Measurements from ENCODE around the gene TMEM235. TPM values are rescaled to one million over a fixed set of nuclear protein-coding genes. Genes with fewer than 3 reads are reported as not detected.

TMEM235 gene
- total and polyA plus RNA-seq, 4 donors, result 1.2 to 2.3 (median 1.9) TPM

- Histone ChIP-seq H3K36me3 (ENCODE audit: control insufficient read depth, insufficient read depth, low read length) (no peaks in the 10 kb centered on the region), H3K4me1 (ENCODE audit: control insufficient read depth, insufficient read depth, low read length) (no peaks in the 10 kb centered on the region), H3K4me3 (ENCODE audit: low read depth, low read length) (no peak overlapping the region), H3K27me3 (ENCODE audit: control insufficient read depth, insufficient read depth, low read length) (no peaks in the 10 kb centered on the region), H3K27ac (ENCODE audit: low read depth, low read length) (no peak overlapping the region), H3K9me3 (ENCODE audit: control insufficient read depth, insufficient read depth, low read length) (no peaks in the 10 kb centered on the region)
- no peak for DNase-seq (ENCODE audit: low read depth in 4 of 6, low spot score in 6 of 6)
- 59% methylated on average over 7 of the region's 11 CpGs for WGBS (ENCODE audit: insufficient coverage)
Observed at GRCh38 chr17:78278139-78278741, 46.8 kb downstream of the TMEM235 start.

GRCh38 chr17:78279360-78279990, 48.0 kb downstream of the TMEM235 start:
- WGBS (ENCODE audit: insufficient coverage), result no CpG with 5 or more reads among the region's 5 CpGs
- no peak overlapping the region for H3K27ac ChIP-seq (ENCODE audit: low read depth, low read length)
- no peak for DNase-seq (ENCODE audit: low read depth in 4 of 6, low spot score in 6 of 6)

GRCh38 chr17:78281249-78281845, 49.9 kb downstream of the TMEM235 start:
- 67% methylated on average over 12 of the region's 17 CpGs for WGBS (ENCODE audit: insufficient coverage)
- H3K9me3 ChIP-seq (ENCODE audit: control insufficient read depth, insufficient read depth, low read length), result no peaks in the 10 kb centered on the region
- H3K4me3 ChIP-seq (ENCODE audit: low read depth, low read length), result no peak overlapping the region
- DNase-seq (ENCODE audit: low read depth in 4 of 6, low spot score in 6 of 6), result no peak
- H3K4me1 ChIP-seq (ENCODE audit: control insufficient read depth, insufficient read depth, low read length), result no peaks in the 10 kb centered on the region
- H3K27ac ChIP-seq (ENCODE audit: low read depth, low read length), result no peak overlapping the region
- no peaks in the 10 kb centered on the region for H3K27me3 ChIP-seq (ENCODE audit: control insufficient read depth, insufficient read depth, low read length)
- no peaks in the 10 kb centered on the region for H3K36me3 ChIP-seq (ENCODE audit: control insufficient read depth, insufficient read depth, low read length)

More at GRCh38 chr17:78279360-78279990, 48.0 kb downstream of the TMEM235 start:
- Histone ChIP-seq H3K4me1 (ENCODE audit: control insufficient read depth, insufficient read depth, low read length) (no peaks in the 10 kb centered on the region), H3K9me3 (ENCODE audit: control insufficient read depth, insufficient read depth, low read length) (no peaks in the 10 kb centered on the region), H3K36me3 (ENCODE audit: control insufficient read depth, insufficient read depth, low read length) (no peaks in the 10 kb centered on the region), H3K4me3 (ENCODE audit: low read depth, low read length) (no peak overlapping the region), H3K27me3 (ENCODE audit: control insufficient read depth, insufficient read depth, low read length) (no peaks in the 10 kb centered on the region)

GRCh38 chr17:78284146-78284545, 52.7 kb downstream of the TMEM235 start:
- Histone ChIP-seq H3K9me3 (ENCODE audit: control insufficient read depth, insufficient read depth, low read length) (no peaks in the 10 kb centered on the region), H3K36me3 (ENCODE audit: control insufficient read depth, insufficient read depth, low read length) (no peaks in the 10 kb centered on the region), H3K4me3 (ENCODE audit: low read depth, low read length) (no peak overlapping the region), H3K27ac (ENCODE audit: low read depth, low read length) (no peak overlapping the region), H3K27me3 (ENCODE audit: control insufficient read depth, insufficient read depth, low read length) (no peaks in the 10 kb centered on the region), H3K4me1 (ENCODE audit: control insufficient read depth, insufficient read depth, low read length) (no peaks in the 10 kb centered on the region)
- 49% methylated on average over 7 of the region's 10 CpGs for WGBS (ENCODE audit: insufficient coverage)
- DNase-seq (ENCODE audit: low read depth in 4 of 6, low spot score in 6 of 6), result no peak

- H3K9me3 ChIP-seq (ENCODE audit: control insufficient read depth, insufficient read depth, low read length), result no peaks in the 10 kb centered on the region
- 83% methylated on average over 5 of the region's 6 CpGs for WGBS (ENCODE audit: insufficient coverage)
Observed at GRCh38 chr17:78289004-78289403, 57.6 kb downstream of the TMEM235 start.

GRCh38 chr17:78289802-78290363, 58.5 kb downstream of the TMEM235 start:
- H3K9me3 ChIP-seq (ENCODE audit: control insufficient read depth, insufficient read depth, low read length), result no peaks in the 10 kb centered on the region
- WGBS (ENCODE audit: insufficient coverage), result 37% methylated on average over 13 of the region's 15 CpGs
- peak in 5 of 6 donors; percentile 61 to 92 (median 68) for DNase-seq (ENCODE audit: low read depth in 4 of 6, low spot score in 6 of 6)
- H3K36me3 ChIP-seq (ENCODE audit: control insufficient read depth, insufficient read depth, low read length), result no peaks in the 10 kb centered on the region
- no peak overlapping the region for H3K27ac ChIP-seq (ENCODE audit: low read depth, low read length)
- H3K27me3 ChIP-seq (ENCODE audit: control insufficient read depth, insufficient read depth, low read length), result no peaks in the 10 kb centered on the region
- H3K4me3 ChIP-seq (ENCODE audit: low read depth, low read length), result no peak overlapping the region
- H3K4me1 ChIP-seq (ENCODE audit: control insufficient read depth, insufficient read depth, low read length), result peaks cover 3% of the 10 kb centered on the region

More at GRCh38 chr17:78289004-78289403, 57.6 kb downstream of the TMEM235 start:
- no peak overlapping the region for H3K4me3 ChIP-seq (ENCODE audit: low read depth, low read length)
- H3K27me3 ChIP-seq (ENCODE audit: control insufficient read depth, insufficient read depth, low read length), result no peaks in the 10 kb centered on the region
- H3K36me3 ChIP-seq (ENCODE audit: control insufficient read depth, insufficient read depth, low read length), result no peaks in the 10 kb centered on the region
- DNase-seq (ENCODE audit: low read depth in 4 of 6, low spot score in 6 of 6), result no peak
- no peak overlapping the region for H3K27ac ChIP-seq (ENCODE audit: low read depth, low read length)
- H3K4me1 ChIP-seq (ENCODE audit: control insufficient read depth, insufficient read depth, low read length), result peaks cover 3% of the 10 kb centered on the region

Small RNA genes within 50 kb of the gene (small RNA-seq; reads per million reads assigned to genes)
- not detected for gene AC087645.1 (ENCODE audit: low replicate concordance)

Other genes starting within 250 kb of the TMEM235 start
- gene TMC6, start 102.9 kb upstream of the TMEM235 start, total RNA-seq, result 10 to 100 TPM; 15.2 to 33.4 TPM
- gene TMC6, start 102.9 kb upstream of the TMEM235 start, polyA plus RNA-seq (ENCODE audit: insufficient read length in 2 of 2), result 10 to 100 TPM; 19.9 to 29.7 TPM
- 1 to 10 TPM; 2.0 to 2.2 TPM for gene TMC8, start 100.9 kb upstream of the TMEM235 start, total RNA-seq
- 1 to 10 TPM; 5.6 to 6.0 TPM for gene TMC8, start 100.9 kb upstream of the TMEM235 start, polyA plus RNA-seq (ENCODE audit: insufficient read length in 2 of 2)
- 1 to 10 TPM; 1.5 to 1.8 TPM for gene C17orf99, start 85.2 kb upstream of the TMEM235 start, total RNA-seq
- gene C17orf99, start 85.2 kb upstream of the TMEM235 start, polyA plus RNA-seq (ENCODE audit: insufficient read length in 2 of 2), result under 1 TPM; 0.51 to 0.54 TPM
- gene SYNGR2, start 63.0 kb upstream of the TMEM235 start, total RNA-seq, result 10 to 100 TPM; 16.7 to 21.9 TPM
- gene SYNGR2, start 63.0 kb upstream of the TMEM235 start, polyA plus RNA-seq (ENCODE audit: insufficient read length in 2 of 2), result 10 to 100 TPM; 22.0 to 33.6 TPM
- 10 to 100 TPM; 11.0 to 13.7 TPM for gene TK1, start 44.6 kb upstream of the TMEM235 start, total RNA-seq
- gene TK1, start 44.6 kb upstream of the TMEM235 start, polyA plus RNA-seq (ENCODE audit: insufficient read length in 2 of 2), result 10 to 100 TPM; 11.8 to 13.8 TPM
- 10 to 100 TPM; 29.8 to 33.3 TPM for gene AFMID, start 44.3 kb upstream of the TMEM235 start, total RNA-seq
- 10 to 100 TPM; 19.9 to 29.3 TPM for gene AFMID, start 44.3 kb upstream of the TMEM235 start, polyA plus RNA-seq (ENCODE audit: insufficient read length in 2 of 2)
- 10 to 100 TPM; 13.2 to 18.9 TPM for gene BIRC5, start 17.4 kb upstream of the TMEM235 start, total RNA-seq
- 10 to 100 TPM; 18.4 to 23.0 TPM for gene BIRC5, start 17.4 kb upstream of the TMEM235 start, polyA plus RNA-seq (ENCODE audit: insufficient read length in 2 of 2)
- 10 to 100 TPM; 14.2 to 70.3 TPM for gene SOCS3, start 128.4 kb downstream of the TMEM235 start, total RNA-seq
- 1 to 10 TPM; 5.6 to 9.5 TPM for gene SOCS3, start 128.4 kb downstream of the TMEM235 start, polyA plus RNA-seq (ENCODE audit: insufficient read length in 2 of 2)
- gene PGS1, start 147.0 kb downstream of the TMEM235 start, total RNA-seq, result 10 to 100 TPM; 33.4 to 38.7 TPM
- 10 to 100 TPM; 42.6 to 51.1 TPM for gene PGS1, start 147.0 kb downstream of the TMEM235 start, polyA plus RNA-seq (ENCODE audit: insufficient read length in 2 of 2)

All from spinal cord (tissue), 10 donors.